Vagina (tissue), 2 donors: Measurements from ENCODE around the gene FCN1. TPM values are rescaled to one million over a fixed set of nuclear protein-coding genes. Genes with fewer than 3 reads are reported as not detected.

Experiments
- DNase-seq, 2 donors: peaks; one replicate each; pipeline ENCODE4 v3.0.0-alpha.2; 2017; ENCODE audit errors: extremely low spot score in 2 of 2
- H3K27ac ChIP-seq: fragments of 200-600 bp; sonication (generic); one replicate; pipeline ENCODE4 v1.5.1; 2019
- H3K27me3 ChIP-seq: fragments of 200-600 bp; sonication (generic); one replicate; pipeline ENCODE4 v1.5.1; 2019
- H3K36me3 ChIP-seq, 2 donors: fragments of 200-600 bp; sonication (generic); one replicate each; pipeline ENCODE4 v1.5.1; 2017 to 2019
- H3K4me1 ChIP-seq: fragments of 200-600 bp; sonication (generic); one replicate; pipeline ENCODE4 v1.5.1; 2019
- H3K4me3 ChIP-seq, 2 donors: fragments of 200-600 bp; sonication (generic); 1 replicate in 1 of 2; 2 replicates in 1 of 2; pipeline ENCODE4 v1.5.1; 2016 to 2019
- H3K9me3 ChIP-seq: fragments of 200-600 bp; sonication (generic); one replicate; pipeline ENCODE4 v1.5.1; 2019
- CTCF ChIP-seq, 3 experiments: fragments of 450-650 bp in 2 of 3; fragments of 200-600 bp in 1 of 3; sonication (generic) in 1 of 3; IDR thresholded peaks; one replicate each; pipeline ENCODE4 v1.5.1; 2017 to 2019; ENCODE audit warnings: antibody characterized with exemption in 3 of 3, mild to moderate bottlenecking in 2 of 3, moderate library complexity in 2 of 3
- POLR2A ChIP-seq, 2 donors: fragments of 450-650 bp; IDR thresholded peaks; one replicate each; pipeline ENCODE4 v1.6.1; 2017; ENCODE audit warnings: antibody characterized with exemption in 2 of 2, mild to moderate bottlenecking in 2 of 2, moderate library complexity in 2 of 2
- POLR2AphosphoS5 ChIP-seq, 2 donors: sonication (generic); formaldehyde crosslinking; IDR thresholded peaks; one replicate each; pipeline ENCODE4 v1.9.0; 2017; ENCODE audit warnings: antibody characterized with exemption in 2 of 2, mild to moderate bottlenecking in 2 of 2, low read depth in 1 of 2; ENCODE audit not compliant: insufficient read depth in 1 of 2
- intact Hi-C: fragments of 100-400 bp; cut with DNase I; formaldehyde crosslinking; loops from one replicate; pipeline ENCODE4 v1.15.1; 2023
- total RNA-seq: library from RNA; depleted of rRNA; stranded (reverse); fragments of >200 nt; gene quantifications from one replicate; pipeline ENCODE4 v1.2.3, GENCODE V29; 2016

FCN1 gene
- total RNA-seq, 1 donor from 2014 or later = 1.7 TPM

- intact Hi-C loops = no loop called here
- no peak for DNase-seq
- H3K9me3 ChIP-seq = no peaks in the 10 kb centered on the region
- no peak overlapping the region for H3K4me3 ChIP-seq
- TF ChIP-seq CTCF (IDR thresholded peaks at IDR 0.05) (no peak), POLR2AphosphoS5 (IDR thresholded peaks at IDR 0.05; ENCODE audit: insufficient read depth in 1 of 2, low read depth in 1 of 2) (no peak)
- no peaks in the 10 kb centered on the region for H3K36me3 ChIP-seq
- no peaks in the 10 kb centered on the region for H3K4me1 ChIP-seq
- H3K27me3 ChIP-seq = no peaks in the 10 kb centered on the region
- H3K27ac ChIP-seq = no peak overlapping the region
Measured at GRCh38 chr9:134935056-134935640, 17.4 kb upstream of the FCN1 start.

- Histone ChIP-seq H3K36me3 (no peaks in the 10 kb centered on the region), H3K27ac (no peak overlapping the region), H3K4me3 (no peak overlapping the region), H3K9me3 (no peaks in the 10 kb centered on the region), H3K27me3 (no peaks in the 10 kb centered on the region), H3K4me1 (no peaks in the 10 kb centered on the region)
- intact Hi-C loops = no loop called here
- no peak for DNase-seq
- TF ChIP-seq POLR2A (IDR thresholded peaks at IDR 0.05) (no peak), CTCF (IDR thresholded peaks at IDR 0.05) (no peak), POLR2AphosphoS5 (IDR thresholded peaks at IDR 0.05; ENCODE audit: insufficient read depth in 1 of 2, low read depth in 1 of 2) (no peak)
Measured at GRCh38 chr9:134933076-134933659, 15.5 kb upstream of the FCN1 start.

DNA sequence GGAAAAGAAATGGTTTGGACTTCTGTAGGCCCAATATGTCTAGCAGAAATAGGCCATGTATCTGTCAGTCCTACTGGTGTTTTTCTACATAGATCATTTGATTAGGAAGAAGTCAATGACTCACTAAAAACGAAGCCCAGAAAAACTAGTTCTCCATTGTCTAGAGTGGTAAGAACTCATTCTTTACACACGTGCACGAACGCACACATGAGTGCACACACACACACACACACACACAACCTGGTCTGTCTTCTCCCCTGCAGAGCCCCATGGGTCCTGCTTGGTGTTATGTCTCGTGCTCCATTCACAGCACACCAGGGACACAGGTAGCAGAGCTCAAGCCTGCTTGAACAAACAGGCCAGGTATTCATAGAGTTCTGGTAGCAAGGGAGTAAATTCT lies 14.9 kb upstream of the FCN1 start:
- DNase-seq = no peak
- TF ChIP-seq POLR2AphosphoS5 (IDR thresholded peaks at IDR 0.05; ENCODE audit: insufficient read depth in 1 of 2, low read depth in 1 of 2) (no peak), POLR2A (IDR thresholded peaks at IDR 0.05) (no peak), CTCF (IDR thresholded peaks at IDR 0.05) (no peak)
- Histone ChIP-seq H3K36me3 (no peaks in the 10 kb centered on the region), H3K27me3 (no peaks in the 10 kb centered on the region), H3K4me1 (no peaks in the 10 kb centered on the region), H3K9me3 (no peaks in the 10 kb centered on the region), H3K4me3 (no peak overlapping the region), H3K27ac (no peak overlapping the region)
- intact Hi-C loops = no loop called here

DNA sequence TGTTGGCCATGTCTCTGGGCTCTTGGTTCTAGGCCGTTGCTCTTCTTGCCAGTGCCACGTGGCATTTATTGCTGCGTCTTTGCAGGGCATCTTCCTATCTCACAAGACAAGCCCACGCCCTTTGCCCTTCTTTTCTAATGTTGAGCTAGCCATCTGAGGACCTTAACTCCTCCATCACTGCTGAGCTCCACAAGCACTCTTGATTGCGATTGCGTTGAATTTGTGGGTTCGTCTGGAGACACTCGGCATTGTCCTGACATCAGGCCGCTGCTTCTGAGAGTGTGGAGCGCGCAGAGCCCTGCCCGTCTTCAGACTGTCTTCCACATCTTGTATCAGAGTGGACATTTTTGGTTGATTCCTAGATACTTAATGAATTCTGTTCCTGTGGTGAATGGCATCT lies 14.5 kb upstream of the FCN1 start:
- no peaks in the 10 kb centered on the region for H3K27me3 ChIP-seq

More for the DNA sequence above, 14.5 kb upstream of the FCN1 start:
- Histone ChIP-seq H3K4me3 (no peak overlapping the region), H3K36me3 (no peaks in the 10 kb centered on the region), H3K4me1 (no peaks in the 10 kb centered on the region), H3K9me3 (no peaks in the 10 kb centered on the region), H3K27ac (no peak overlapping the region)
- TF ChIP-seq POLR2A (IDR thresholded peaks at IDR 0.05) (no peak), POLR2AphosphoS5 (IDR thresholded peaks at IDR 0.05; ENCODE audit: insufficient read depth in 1 of 2, low read depth in 1 of 2) (no peak), CTCF (IDR thresholded peaks at IDR 0.05) (no peak)
- no peak for DNase-seq
- intact Hi-C loops = no loop called here
